HG03025 (cell line): ENCODE data around the gene CPED1.
A peak's percentile ranks its signal among the peaks of the same experiment; 100 is the strongest.
"Not testable (repeated sequence)": the region's sequence is repeated elsewhere in the genome, so short reads cannot be mapped to it uniquely, and the experiment has no call there.

Source experiments
- ATAC-seq: cut with Tn5 transposase; IDR thresholded peaks from one replicate; pipeline ENCODE4 v1.9.1; 2021; ENCODE audit warnings: mild to moderate bottlenecking, moderate library complexity; ENCODE audit not compliant: unreplicated experiment, low FRiP score

Gene CPED1

GRCh38 chr7:121125454-121125853 lies 136.9 kb downstream of the CPED1 start:
- ATAC-seq = not testable (repeated sequence)

GRCh38 chr7:121126201-121126600 lies 137.7 kb downstream of the CPED1 start:
- ATAC-seq = no peak

- no peak for ATAC-seq
Observed at GRCh38 chr7:121126801-121127534, 138.5 kb downstream of the CPED1 start.

- ATAC-seq = no peak
Observed at GRCh38 chr7:121132940-121133339, 144.4 kb downstream of the CPED1 start.

- ATAC-seq = no peak
Observed at GRCh38 chr7:121133444-121133843, 144.9 kb downstream of the CPED1 start.

GRCh38 chr7:121137580-121137979 lies 149.1 kb downstream of the CPED1 start:
- ATAC-seq = no peak

- ATAC-seq = peak; percentile 100
Observed at GRCh38 chr7:121138262-121138933, 149.9 kb downstream of the CPED1 start.

GRCh38 chr7:121139427-121139826 lies 150.9 kb downstream of the CPED1 start:
- no peak for ATAC-seq

- no peak for ATAC-seq
Observed at GRCh38 chr7:121140790-121141189, 152.3 kb downstream of the CPED1 start.

- ATAC-seq = no peak
Observed at GRCh38 chr7:121151774-121152221, 163.3 kb downstream of the CPED1 start.

GRCh38 chr7:121153411-121153810 lies 164.9 kb downstream of the CPED1 start:
- ATAC-seq = no peak

GRCh38 chr7:121153995-121154394 lies 165.5 kb downstream of the CPED1 start:
- no peak for ATAC-seq

- ATAC-seq = no peak
Observed at GRCh38 chr7:121156825-121157224, 168.3 kb downstream of the CPED1 start.

- ATAC-seq = no peak
Observed at GRCh38 chr7:121157341-121157751, 168.8 kb downstream of the CPED1 start.

GRCh38 chr7:121157885-121158590 lies 169.5 kb downstream of the CPED1 start:
- no peak for ATAC-seq

GRCh38 chr7:121158665-121159064 lies 170.2 kb downstream of the CPED1 start:
- no peak for ATAC-seq

GRCh38 chr7:121159553-121159952 lies 171.0 kb downstream of the CPED1 start:
- ATAC-seq = no peak

- ATAC-seq = no peak
Observed at GRCh38 chr7:121160150-121161008, 171.9 kb downstream of the CPED1 start.

- ATAC-seq = no peak
Observed at GRCh38 chr7:121163699-121164098, 175.2 kb downstream of the CPED1 start.

GRCh38 chr7:121164247-121164646 lies 175.7 kb downstream of the CPED1 start:
- no peak for ATAC-seq
